HEK293T (cell line): ENCODE results near the gene RTEL1.
"Not testable (repeated sequence)": the region's sequence is repeated elsewhere in the genome, so short reads cannot be mapped to it uniquely, and the experiment has no call there.

Source experiments
- CTCF ChIA-PET: fragments of 350-600 bp; formaldehyde crosslinking; extraction: SDS; loops from one replicate; lab custom pipeline; 2021; ENCODE audit warnings: antibody characterized with exemption, inconsistent platforms; lab: Yijun Ruan, JAX
- POLR2A ChIA-PET: fragments of 350-600 bp; formaldehyde crosslinking; extraction: SDS; loops from one replicate; lab custom pipeline; 2020; ENCODE audit warnings: antibody characterized with exemption, inconsistent platforms; lab: Yijun Ruan, JAX
- DNase-seq: peaks from one replicate; pipeline ENCODE4 v3.0.0; 2012; ENCODE audit warnings: mixed read lengths; ENCODE audit errors: extremely low spot score
- ARNT ChIP-seq: fragments of 450-650 bp; IDR thresholded peaks from 2 replicates; pipeline ENCODE4 v1.6.1; 2017; ENCODE audit warnings: mild to moderate bottlenecking
- BHLHE40 ChIP-seq: fragments of 450-650 bp; IDR thresholded peaks from 2 replicates; pipeline ENCODE4 v1.6.1; 2016; ENCODE audit warnings: mild to moderate bottlenecking, moderate library complexity, borderline replicate concordance
- CTBP1 ChIP-seq: fragments of 450-650 bp; IDR thresholded peaks from 2 replicates; pipeline ENCODE4 v1.6.1; 2016; ENCODE audit warnings: borderline replicate concordance
- ELF4 ChIP-seq: fragments of 450-650 bp; IDR thresholded peaks from 2 replicates; pipeline ENCODE4 v1.6.1; 2017; ENCODE audit warnings: antibody characterized with exemption
- FOXA1 ChIP-seq: fragments of 450-650 bp; IDR thresholded peaks from 2 replicates; pipeline ENCODE4 v1.6.1; 2016; ENCODE audit warnings: mild to moderate bottlenecking
- FOXK2 ChIP-seq: fragments of 450-650 bp; IDR thresholded peaks from 2 replicates; pipeline ENCODE4 v1.6.1; 2016; ENCODE audit warnings: mild to moderate bottlenecking
- FOXM1 ChIP-seq: fragments of 450-650 bp; IDR thresholded peaks from 2 replicates; pipeline ENCODE4 v1.6.1; 2017; ENCODE audit warnings: mild to moderate bottlenecking, borderline replicate concordance
- HDGF ChIP-seq: fragments of 450-650 bp; IDR thresholded peaks from 2 replicates; pipeline ENCODE4 v1.6.1; 2017; ENCODE audit warnings: antibody characterized with exemption, borderline replicate concordance
- L3MBTL2 ChIP-seq: fragments of 450-650 bp; conservative IDR thresholded peaks from 2 replicates; pipeline ENCODE4 v1.6.1; 2016; ENCODE audit warnings: mild to moderate bottlenecking
- LEF1 ChIP-seq: fragments of 450-650 bp; IDR thresholded peaks from 2 replicates; pipeline ENCODE4 v1.6.1; 2017; ENCODE audit warnings: mild to moderate bottlenecking, borderline replicate concordance
- NFRKB ChIP-seq: fragments of 450-650 bp; IDR thresholded peaks from 2 replicates; pipeline ENCODE4 v1.6.1; 2016; ENCODE audit warnings: mild to moderate bottlenecking, moderate library complexity
- PKNOX1 ChIP-seq: fragments of 450-650 bp; IDR thresholded peaks from 2 replicates; pipeline ENCODE4 v1.6.1; 2016
- SP1 ChIP-seq: fragments of 450-650 bp; IDR thresholded peaks from 2 replicates; pipeline ENCODE4 v1.6.1; 2017
- SUZ12 ChIP-seq: fragments of 450-650 bp; IDR thresholded peaks from 2 replicates; pipeline ENCODE4 v1.6.1; 2016; ENCODE audit warnings: mild to moderate bottlenecking
- TARDBP ChIP-seq: fragments of 450-650 bp; IDR thresholded peaks from 2 replicates; pipeline ENCODE4 v1.6.1; 2016
- ZNF384 ChIP-seq: fragments of 450-650 bp; IDR thresholded peaks from 2 replicates; pipeline ENCODE4 v1.6.1; 2016

RTEL1 gene

GRCh38 chr20:63708301-63709148 is 50.4 kb downstream of the RTEL1 start:
- ChIA-PET POLR2A (interaction anchor here (0.6 to 2.0 kb wide), 18 partner anchors 9 to 171 kb away, joined by 3 to 17 read pairs (median 4); partner anchors contain the start of genes HELZ2, LIME1, PTK6 and RTEL1), CTCF (interaction anchor here (0.6 kb wide), 1 partner anchor 31 kb away, joined by 3 read pairs; the partner anchor contains the start of gene SLC2A4RG)
- TF ChIP-seq ZNF384 = no peak
- TF ChIP-seq ELF4 = no peak
- TF ChIP-seq SP1 = no peak
- no peak for TF ChIP-seq TARDBP
- no peak for TF ChIP-seq FOXM1
- peak; percentile 22 for DNase-seq

- ChIA-PET CTCF (no interaction called here), POLR2A (interaction anchor here (1.6 to 2.0 kb wide), 2 partner anchors 32 to 156 kb away, joined by 14 to 17 read pairs; partner anchors contain the start of gene TPD52L2)
- TF ChIP-seq FOXA1 (no peak), NFRKB (no peak), SP1 (no peak), SUZ12 (no peak), ARNT (no peak), L3MBTL2 (no peak), PKNOX1 (no peak), LEF1 (no peak), BHLHE40 (no peak), FOXK2 (no peak), FOXM1 (no peak)
- peak; percentile 2 for DNase-seq
These were observed 51.0 kb downstream of the RTEL1 start for GRCh38 chr20:63709149-63709527.

- TF ChIP-seq NFRKB (no peak), ARNT (no peak), BHLHE40 (no peak)
- DNase-seq = no peak
- ChIA-PET CTCF (interaction anchor here (0.7 kb wide), 1 partner anchor 241 kb away, joined by 3 read pairs; no protein-coding TSS in a partner anchor), POLR2A (no interaction called here)
These were observed 53.1 kb downstream of the RTEL1 start for GRCh38 chr20:63711085-63711645.

GRCh38 chr20:63712191-63712590 is 54.1 kb downstream of the RTEL1 start:
- ChIA-PET CTCF (no interaction called here), POLR2A (no interaction called here)
- no peak for DNase-seq
- TF ChIP-seq SP1 (no peak), FOXK2 (no peak), PKNOX1 (no peak), ZNF384 (no peak), SUZ12 (no peak), LEF1 (no peak), TARDBP (no peak), HDGF (no peak), BHLHE40 (no peak), CTBP1 (no peak), FOXA1 (no peak), FOXM1 (no peak), ARNT (no peak), ELF4 (no peak), L3MBTL2 (no peak), NFRKB (no peak)

- POLR2A ChIA-PET = no interaction called here
- CTCF ChIA-PET = no interaction called here
These were observed 56.7 kb downstream of the RTEL1 start for GRCh38 chr20:63714858-63715257.

GRCh38 chr20:63718996-63719395 is 60.9 kb downstream of the RTEL1 start:
- TF ChIP-seq NFRKB (no peak), LEF1 (no peak), ARNT (no peak), CTBP1 (no peak), BHLHE40 (no peak), L3MBTL2 (no peak), ZNF384 (no peak), SUZ12 (no peak), FOXA1 (no peak), ELF4 (no peak)
- ChIA-PET POLR2A (no interaction called here), CTCF (no interaction called here)
- DNase-seq = no peak

More at GRCh38 chr20:63714858-63715257, 56.7 kb downstream of the RTEL1 start:
- TF ChIP-seq L3MBTL2 = no peak
- TF ChIP-seq BHLHE40 = no peak
- TF ChIP-seq ELF4 = no peak
- TF ChIP-seq CTBP1 = no peak
- TF ChIP-seq HDGF = no peak
- TF ChIP-seq FOXK2 = no peak
- no peak for TF ChIP-seq TARDBP
- TF ChIP-seq LEF1 = no peak
- no peak for TF ChIP-seq FOXM1
- no peak for TF ChIP-seq ARNT
- DNase-seq = no peak

- POLR2A ChIA-PET = interaction anchor here (0.8 to 1.1 kb wide), 2 partner anchors 15 kb away, joined by 4 read pairs; partner anchors contain the start of genes ARFRP1 and ZGPAT
- DNase-seq, CTCF ChIA-PET: not testable (repeated sequence)
These were observed 65.0 kb downstream of the RTEL1 start for GRCh38 chr20:63722967-63723622.

- CTCF ChIA-PET, POLR2A ChIA-PET, DNase-seq: not testable (repeated sequence)
These were observed 72.1 kb downstream of the RTEL1 start for GRCh38 chr20:63730189-63730733.
